ENCODE measurements around the gene HDAC4. TPM values are rescaled to one million over a fixed set of nuclear protein-coding genes. Genes with fewer than 3 reads are reported as not detected.

Gene HDAC4
- total and polyA plus RNA-seq, 9 of the 15 experiments (the other 6 are each of a cell fraction or from before 2014, with no cell fraction given) = 0.11 to 20.2 (median 4.0) TPM

- TF ChIP-seq, protein P1, sequence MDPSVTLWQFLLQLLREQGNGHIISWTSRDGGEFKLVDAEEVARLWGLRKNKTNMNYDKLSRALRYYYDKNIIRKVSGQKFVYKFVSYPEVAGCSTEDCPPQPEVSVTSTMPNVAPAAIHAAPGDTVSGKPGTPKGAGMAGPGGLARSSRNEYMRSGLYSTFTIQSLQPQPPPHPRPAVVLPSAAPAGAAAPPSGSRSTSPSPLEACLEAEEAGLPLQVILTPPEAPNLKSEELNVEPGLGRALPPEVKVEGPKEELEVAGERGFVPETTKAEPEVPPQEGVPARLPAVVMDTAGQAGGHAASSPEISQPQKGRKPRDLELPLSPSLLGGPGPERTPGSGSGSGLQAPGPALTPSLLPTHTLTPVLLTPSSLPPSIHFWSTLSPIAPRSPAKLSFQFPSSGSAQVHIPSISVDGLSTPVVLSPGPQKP (CRISPR knock-in tag; IDR thresholded peaks at IDR 0.05) = no peak
- TF ChIP-seq RB1 (IDR thresholded peaks at IDR 0.05; ENCODE audit: low read depth) = no peak
- TF ChIP-seq, protein P2, sequence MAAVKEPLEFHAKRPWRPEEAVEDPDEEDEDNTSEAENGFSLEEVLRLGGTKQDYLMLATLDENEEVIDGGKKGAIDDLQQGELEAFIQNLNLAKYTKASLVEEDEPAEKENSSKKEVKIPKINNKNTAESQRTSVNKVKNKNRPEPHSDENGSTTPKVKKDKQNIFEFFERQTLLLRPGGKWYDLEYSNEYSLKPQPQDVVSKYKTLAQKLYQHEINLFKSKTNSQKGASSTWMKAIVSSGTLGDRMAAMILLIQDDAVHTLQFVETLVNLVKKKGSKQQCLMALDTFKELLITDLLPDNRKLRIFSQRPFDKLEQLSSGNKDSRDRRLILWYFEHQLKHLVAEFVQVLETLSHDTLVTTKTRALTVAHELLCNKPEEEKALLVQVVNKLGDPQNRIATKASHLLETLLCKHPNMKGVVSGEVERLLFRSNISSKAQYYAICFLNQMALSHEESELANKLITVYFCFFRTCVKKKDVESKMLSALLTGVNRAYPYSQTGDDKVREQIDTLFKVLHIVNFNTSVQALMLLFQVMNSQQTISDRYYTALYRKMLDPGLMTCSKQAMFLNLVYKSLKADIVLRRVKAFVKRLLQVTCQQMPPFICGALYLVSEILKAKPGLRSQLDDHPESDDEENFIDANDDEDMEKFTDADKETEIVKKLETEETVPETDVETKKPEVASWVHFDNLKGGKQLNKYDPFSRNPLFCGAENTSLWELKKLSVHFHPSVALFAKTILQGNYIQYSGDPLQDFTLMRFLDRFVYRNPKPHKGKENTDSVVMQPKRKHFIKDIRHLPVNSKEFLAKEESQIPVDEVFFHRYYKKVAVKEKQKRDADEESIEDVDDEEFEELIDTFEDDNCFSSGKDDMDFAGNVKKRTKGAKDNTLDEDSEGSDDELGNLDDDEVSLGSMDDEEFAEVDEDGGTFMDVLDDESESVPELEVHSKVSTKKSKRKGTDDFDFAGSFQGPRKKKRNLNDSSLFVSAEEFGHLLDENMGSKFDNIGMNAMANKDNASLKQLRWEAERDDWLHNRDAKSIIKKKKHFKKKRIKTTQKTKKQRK (IDR thresholded peaks at IDR 0.05; ENCODE audit: borderline replicate concordance, low read depth, low read length) = no peak
- TF ChIP-seq FOSL1 (tag; conservative IDR thresholded peaks at IDR 0.05) = peak; percentile 91
- TF ChIP-seq IFI16 (CRISPR knock-in tag; IDR thresholded peaks at IDR 0.05) = no peak
- TF ChIP-seq ZNF507 (tag; conservative IDR thresholded peaks at IDR 0.05) = no peak
- no peak for TF ChIP-seq GTF2B (IDR thresholded peaks at IDR 0.05; ENCODE audit: extremely low read depth, insufficient read length)
- no peak for TF ChIP-seq PHB (CRISPR knock-in tag; IDR thresholded peaks at IDR 0.05)
- no peak for TF ChIP-seq DIDO1 (tag; IDR thresholded peaks at IDR 0.05; ENCODE audit: low read depth)
- TF ChIP-seq ETV5 (CRISPR knock-in tag; IDR thresholded peaks at IDR 0.05; ENCODE audit: low read depth) = no peak
- TF ChIP-seq, protein P3, sequence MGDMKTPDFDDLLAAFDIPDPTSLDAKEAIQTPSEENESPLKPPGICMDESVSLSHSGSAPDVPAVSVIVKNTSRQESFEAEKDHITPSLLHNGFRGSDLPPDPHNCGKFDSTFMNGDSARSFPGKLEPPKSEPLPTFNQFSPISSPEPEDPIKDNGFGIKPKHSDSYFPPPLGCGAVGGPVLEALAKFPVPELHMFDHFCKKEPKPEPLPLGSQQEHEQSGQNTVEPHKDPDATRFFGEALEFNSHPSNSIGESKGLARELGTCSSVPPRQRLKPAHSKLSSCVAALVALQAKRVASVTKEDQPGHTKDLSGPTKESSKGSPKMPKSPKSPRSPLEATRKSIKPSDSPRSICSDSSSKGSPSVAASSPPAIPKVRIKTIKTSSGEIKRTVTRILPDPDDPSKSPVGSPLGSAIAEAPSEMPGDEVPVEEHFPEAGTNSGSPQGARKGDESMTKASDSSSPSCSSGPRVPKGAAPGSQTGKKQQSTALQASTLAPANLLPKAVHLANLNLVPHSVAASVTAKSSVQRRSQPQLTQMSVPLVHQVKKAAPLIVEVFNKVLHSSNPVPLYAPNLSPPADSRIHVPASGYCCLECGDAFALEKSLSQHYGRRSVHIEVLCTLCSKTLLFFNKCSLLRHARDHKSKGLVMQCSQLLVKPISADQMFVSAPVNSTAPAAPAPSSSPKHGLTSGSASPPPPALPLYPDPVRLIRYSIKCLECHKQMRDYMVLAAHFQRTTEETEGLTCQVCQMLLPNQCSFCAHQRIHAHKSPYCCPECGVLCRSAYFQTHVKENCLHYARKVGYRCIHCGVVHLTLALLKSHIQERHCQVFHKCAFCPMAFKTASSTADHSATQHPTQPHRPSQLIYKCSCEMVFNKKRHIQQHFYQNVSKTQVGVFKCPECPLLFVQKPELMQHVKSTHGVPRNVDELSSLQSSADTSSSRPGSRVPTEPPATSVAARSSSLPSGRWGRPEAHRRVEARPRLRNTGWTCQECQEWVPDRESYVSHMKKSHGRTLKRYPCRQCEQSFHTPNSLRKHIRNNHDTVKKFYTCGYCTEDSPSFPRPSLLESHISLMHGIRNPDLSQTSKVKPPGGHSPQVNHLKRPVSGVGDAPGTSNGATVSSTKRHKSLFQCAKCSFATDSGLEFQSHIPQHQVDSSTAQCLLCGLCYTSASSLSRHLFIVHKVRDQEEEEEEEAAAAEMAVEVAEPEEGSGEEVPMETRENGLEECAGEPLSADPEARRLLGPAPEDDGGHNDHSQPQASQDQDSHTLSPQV (IDR thresholded peaks at IDR 0.05) = 0 out of 2 replicates have a peak, but pooled peaks have one; percentile 22
- no peak for TF ChIP-seq LARP7 (IDR thresholded peaks at IDR 0.05)
These were observed 143.3 kb downstream of the HDAC4 start (continued) for GRCh38 chr2:239257511-239257937.
